ENCODE measurements around the gene MOG. TPM values are rescaled to one million over a fixed set of nuclear protein-coding genes. Genes with fewer than 3 reads are reported as not detected.

Gene MOG
- not detected for total RNA-seq

GRCh38 chr6:29656798-29657197 lies at the start of gene MOG:
Gene MOG (plus strand): TSS chr6:29657092. CDS start chr6:29657210, 118 bp downstream.
- intact Hi-C loops (cut with DNase I): no loop called here
- Histone ChIP-seq H3K27ac (no peak within 1 kb of the TSS), H3K9me3 (no peaks in the 10 kb centered on the region), H3K4me3 (no peak within 1 kb of the TSS), H3K36me3 (no peaks in the 10 kb centered on the region), H3K4me1 (no peaks in the 10 kb centered on the region), H3K27me3 (no peaks in the 10 kb centered on the region)
- TF ChIP-seq POLR2A (IDR thresholded peaks at IDR 0.05): no peak
- no peak for DNase-seq (ENCODE audit: extremely low spot score in 2 of 2)

DNA sequence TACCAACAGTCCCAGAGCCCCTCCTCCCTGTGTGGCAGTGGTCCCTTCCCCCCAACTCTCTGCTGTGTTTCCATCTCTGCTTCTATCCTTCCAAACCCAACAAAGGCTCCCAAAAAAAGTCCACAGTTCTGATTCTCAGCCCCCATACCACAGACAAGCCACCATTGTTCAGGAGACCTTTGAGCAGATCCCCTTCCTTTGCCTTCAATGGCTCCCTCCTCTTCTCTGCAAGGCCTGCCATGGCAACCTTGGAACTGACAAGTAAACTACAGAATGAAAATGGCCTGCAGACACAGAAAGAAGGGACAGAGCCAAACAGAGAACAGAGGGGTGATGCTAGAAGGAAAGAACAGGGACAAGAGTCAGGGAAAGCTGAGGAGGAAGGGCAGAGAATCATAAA lies 48.8 kb upstream of the MOG start:
- DNase-seq (ENCODE audit: extremely low spot score in 2 of 2): no peak
- Histone ChIP-seq H3K9me3 (no peaks in the 10 kb centered on the region), H3K27ac (no peak overlapping the region), H3K27me3 (no peaks in the 10 kb centered on the region), H3K4me1 (no peaks in the 10 kb centered on the region), H3K4me3 (no peak overlapping the region), H3K36me3 (peaks cover 0 to 59% of the 10 kb centered on the region in 2 donors)
- intact Hi-C loops (cut with DNase I): no loop called here
- TF ChIP-seq POLR2AphosphoS5 (IDR thresholded peaks at IDR 0.05; ENCODE audit: insufficient read depth in 1 of 2, low read depth in 1 of 2): no peak
- TF ChIP-seq, protein P1, sequence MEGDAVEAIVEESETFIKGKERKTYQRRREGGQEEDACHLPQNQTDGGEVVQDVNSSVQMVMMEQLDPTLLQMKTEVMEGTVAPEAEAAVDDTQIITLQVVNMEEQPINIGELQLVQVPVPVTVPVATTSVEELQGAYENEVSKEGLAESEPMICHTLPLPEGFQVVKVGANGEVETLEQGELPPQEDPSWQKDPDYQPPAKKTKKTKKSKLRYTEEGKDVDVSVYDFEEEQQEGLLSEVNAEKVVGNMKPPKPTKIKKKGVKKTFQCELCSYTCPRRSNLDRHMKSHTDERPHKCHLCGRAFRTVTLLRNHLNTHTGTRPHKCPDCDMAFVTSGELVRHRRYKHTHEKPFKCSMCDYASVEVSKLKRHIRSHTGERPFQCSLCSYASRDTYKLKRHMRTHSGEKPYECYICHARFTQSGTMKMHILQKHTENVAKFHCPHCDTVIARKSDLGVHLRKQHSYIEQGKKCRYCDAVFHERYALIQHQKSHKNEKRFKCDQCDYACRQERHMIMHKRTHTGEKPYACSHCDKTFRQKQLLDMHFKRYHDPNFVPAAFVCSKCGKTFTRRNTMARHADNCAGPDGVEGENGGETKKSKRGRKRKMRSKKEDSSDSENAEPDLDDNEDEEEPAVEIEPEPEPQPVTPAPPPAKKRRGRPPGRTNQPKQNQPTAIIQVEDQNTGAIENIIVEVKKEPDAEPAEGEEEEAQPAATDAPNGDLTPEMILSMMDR (IDR thresholded peaks at IDR 0.05): no peak
- no peak for TF ChIP-seq POLR2A (IDR thresholded peaks at IDR 0.05)

- DNase-seq (ENCODE audit: extremely low spot score in 2 of 2): no peak
- no peak overlapping the region for H3K27ac ChIP-seq
- TF ChIP-seq, protein P1 (IDR thresholded peaks at IDR 0.05): no peak
- no peak for TF ChIP-seq POLR2A (IDR thresholded peaks at IDR 0.05)
- no peak for TF ChIP-seq POLR2AphosphoS5 (IDR thresholded peaks at IDR 0.05; ENCODE audit: insufficient read depth in 1 of 2, low read depth in 1 of 2)
- intact Hi-C loops (cut with DNase I): no loop called here
- no peaks in the 10 kb centered on the region for H3K27me3 ChIP-seq
- no peaks in the 10 kb centered on the region for H3K9me3 ChIP-seq
- no peak overlapping the region for H3K4me3 ChIP-seq
- peaks cover 0 to 61% of the 10 kb centered on the region in 2 donors for H3K36me3 ChIP-seq
- no peaks in the 10 kb centered on the region for H3K4me1 ChIP-seq
These were observed 46.4 kb upstream of the MOG start for GRCh38 chr6:29610540-29610939.

DNA sequence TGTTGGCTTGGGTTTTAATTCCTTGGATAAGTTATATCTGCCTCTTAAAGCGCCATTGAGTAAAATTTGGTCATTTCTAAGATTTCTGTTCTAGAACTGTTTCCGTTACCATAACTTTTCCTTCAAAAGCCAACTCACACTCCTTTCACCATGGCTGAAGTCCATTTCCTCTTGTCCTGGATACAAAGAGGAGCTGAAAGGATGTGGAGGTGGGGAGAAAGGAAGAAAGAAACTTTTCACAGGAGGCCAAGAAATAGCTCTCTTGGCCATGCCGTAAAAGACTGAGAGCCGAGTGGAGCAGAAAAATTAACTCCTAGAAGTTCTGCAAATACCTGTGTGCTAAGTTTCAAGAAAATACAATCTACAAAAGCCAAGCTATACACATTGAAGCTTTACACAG lies 45.5 kb upstream of the MOG start:
- H3K4me1 ChIP-seq: no peaks in the 10 kb centered on the region
- H3K27me3 ChIP-seq: no peaks in the 10 kb centered on the region
- no peaks in the 10 kb centered on the region for H3K9me3 ChIP-seq
- no peak overlapping the region for H3K4me3 ChIP-seq
- TF ChIP-seq POLR2A (IDR thresholded peaks at IDR 0.05) (no peak), POLR2AphosphoS5 (IDR thresholded peaks at IDR 0.05; ENCODE audit: insufficient read depth in 1 of 2, low read depth in 1 of 2) (no peak)
- TF ChIP-seq, protein P1 (IDR thresholded peaks at IDR 0.05): no peak
- no peak for DNase-seq (ENCODE audit: extremely low spot score in 2 of 2)
- H3K27ac ChIP-seq: no peak overlapping the region
- intact Hi-C loops (cut with DNase I): no loop called here
- peaks cover 0 to 64% of the 10 kb centered on the region in 2 donors for H3K36me3 ChIP-seq

- intact Hi-C loops (cut with DNase I): no loop called here
- no peak overlapping the region for H3K4me3 ChIP-seq
- H3K9me3 ChIP-seq: no peaks in the 10 kb centered on the region
- no peaks in the 10 kb centered on the region for H3K27me3 ChIP-seq
- TF ChIP-seq POLR2A (IDR thresholded peaks at IDR 0.05): no peak
- TF ChIP-seq POLR2AphosphoS5 (IDR thresholded peaks at IDR 0.05; ENCODE audit: insufficient read depth in 1 of 2, low read depth in 1 of 2): no peak
- TF ChIP-seq, protein P1 (IDR thresholded peaks at IDR 0.05): no peak
- DNase-seq (ENCODE audit: extremely low spot score in 2 of 2): no peak
- peaks cover 0 to 26% of the 10 kb centered on the region in 2 donors for H3K36me3 ChIP-seq
- H3K4me1 ChIP-seq: no peaks in the 10 kb centered on the region
- no peak overlapping the region for H3K27ac ChIP-seq
These were observed 38.9 kb upstream of the MOG start for GRCh38 chr6:29617782-29618554.

All from vagina (tissue), 2 donors.